ENCODE measurements around the gene MTA3.

DNA sequence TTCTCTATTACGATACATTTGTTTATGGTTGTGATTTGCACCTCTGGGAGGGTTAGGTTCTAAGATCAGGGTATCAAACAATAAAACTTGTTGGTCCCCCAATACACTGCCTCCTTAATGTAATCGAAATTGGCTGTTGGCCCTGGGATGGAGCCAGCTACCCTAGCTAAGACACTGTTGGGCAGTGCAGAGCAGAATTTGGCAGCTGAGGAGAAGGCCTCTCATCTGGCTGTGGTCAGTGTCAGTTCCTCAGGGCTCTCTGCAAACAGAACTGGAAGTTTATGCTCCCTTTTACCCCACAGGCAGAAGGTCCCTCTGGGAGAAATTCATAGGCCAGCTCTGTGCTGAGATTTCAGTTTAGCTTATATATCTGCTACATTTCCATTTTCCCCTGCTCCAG, 232.5 kb downstream of the MTA3 start:
- TF ChIP-seq, protein P1, sequence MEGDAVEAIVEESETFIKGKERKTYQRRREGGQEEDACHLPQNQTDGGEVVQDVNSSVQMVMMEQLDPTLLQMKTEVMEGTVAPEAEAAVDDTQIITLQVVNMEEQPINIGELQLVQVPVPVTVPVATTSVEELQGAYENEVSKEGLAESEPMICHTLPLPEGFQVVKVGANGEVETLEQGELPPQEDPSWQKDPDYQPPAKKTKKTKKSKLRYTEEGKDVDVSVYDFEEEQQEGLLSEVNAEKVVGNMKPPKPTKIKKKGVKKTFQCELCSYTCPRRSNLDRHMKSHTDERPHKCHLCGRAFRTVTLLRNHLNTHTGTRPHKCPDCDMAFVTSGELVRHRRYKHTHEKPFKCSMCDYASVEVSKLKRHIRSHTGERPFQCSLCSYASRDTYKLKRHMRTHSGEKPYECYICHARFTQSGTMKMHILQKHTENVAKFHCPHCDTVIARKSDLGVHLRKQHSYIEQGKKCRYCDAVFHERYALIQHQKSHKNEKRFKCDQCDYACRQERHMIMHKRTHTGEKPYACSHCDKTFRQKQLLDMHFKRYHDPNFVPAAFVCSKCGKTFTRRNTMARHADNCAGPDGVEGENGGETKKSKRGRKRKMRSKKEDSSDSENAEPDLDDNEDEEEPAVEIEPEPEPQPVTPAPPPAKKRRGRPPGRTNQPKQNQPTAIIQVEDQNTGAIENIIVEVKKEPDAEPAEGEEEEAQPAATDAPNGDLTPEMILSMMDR (IDR thresholded peaks at IDR 0.05): no peak
- TF ChIP-seq EZH2 (IDR thresholded peaks at IDR 0.05; ENCODE audit: borderline replicate concordance, insufficient read depth, low read depth, low read length, poor library complexity, severe bottlenecking): no peak

All from B cell (primary cell).